Renal cortical epithelial cell (primary cell): ENCODE results near the gene RNF2. TPM values are rescaled to one million over a fixed set of nuclear protein-coding genes. Genes with fewer than 3 reads are reported as not detected.
"Not testable (repeated sequence)": the region's sequence is repeated elsewhere in the genome, so short reads cannot be mapped to it uniquely, and the experiment has no call there.

Experiments
- DNase-seq: peaks from one replicate; pipeline ENCODE4 v3.0.0-alpha.2; 2011; ENCODE audit warnings: low read depth
- total RNA-seq: library from RNA; depleted of rRNA; stranded (reverse); fragments of >200 nt; gene quantifications from 2 replicates; pipeline ENCODE4 v1.2.3, GENCODE V29; 2014

Gene RNF2
- total RNA-seq = 31.3 and 80.4 TPM in 2 replicates

GRCh38 chr1:185044981-185045813, at the start of gene RNF2:
RNF2 (plus strand) TSS chr1:185045558; CDS start chr1:185087554, 41,996 bp downstream.
- peak; percentile 43 for DNase-seq

- not testable (repeated sequence) for DNase-seq
These were observed 45.4 kb upstream of the RNF2 start for GRCh38 chr1:184999974-185000373.

- DNase-seq = not testable (repeated sequence)
These were observed 44.0 kb upstream of the RNF2 start for GRCh38 chr1:185001312-185001880.

- no peak for DNase-seq
These were observed 36.5 kb upstream of the RNF2 start for GRCh38 chr1:185008838-185009237.

GRCh38 chr1:185010361-185010760, 35.0 kb upstream of the RNF2 start:
- DNase-seq = no peak

GRCh38 chr1:185014941-185015340, 30.4 kb upstream of the RNF2 start:
- no peak for DNase-seq

- no peak for DNase-seq
These were observed 29.7 kb upstream of the RNF2 start for GRCh38 chr1:185015631-185016030.

GRCh38 chr1:185016880-185017279, 28.5 kb upstream of the RNF2 start:
- peak; percentile 54 for DNase-seq

- DNase-seq = peak; percentile 99
These were observed 28.0 kb upstream of the RNF2 start for GRCh38 chr1:185017338-185017737.

- DNase-seq = peak; percentile 1
These were observed 27.4 kb upstream of the RNF2 start for GRCh38 chr1:185017966-185018365.

- no peak for DNase-seq
These were observed 18.0 kb upstream of the RNF2 start for GRCh38 chr1:185027252-185027882.

- no peak for DNase-seq
These were observed 11.7 kb upstream of the RNF2 start for GRCh38 chr1:185033686-185034085.

- DNase-seq = no peak
These were observed 10.1 kb upstream of the RNF2 start for GRCh38 chr1:185035258-185035657.

GRCh38 chr1:185038813-185039376, 6.5 kb upstream of the RNF2 start:
- no peak for DNase-seq

- no peak for DNase-seq
These were observed 5.5 kb upstream of the RNF2 start for GRCh38 chr1:185039726-185040407.

- no peak for DNase-seq
These were observed 5.0 kb upstream of the RNF2 start for GRCh38 chr1:185040408-185040735.

- no peak for DNase-seq
These were observed 3.6 kb upstream of the RNF2 start for GRCh38 chr1:185041742-185042141.

GRCh38 chr1:185042737-185043136, 2.6 kb upstream of the RNF2 start:
- no peak for DNase-seq

- DNase-seq = no peak
These were observed 971 bp upstream of the RNF2 start for GRCh38 chr1:185044387-185044786.

GRCh38 chr1:185045814-185046492, 595 bp downstream of the RNF2 start:
- DNase-seq = peak; percentile 16

GRCh38 chr1:185046668-185047067, 1.3 kb downstream of the RNF2 start:
- no peak for DNase-seq

GRCh38 chr1:185049670-185050069, 4.3 kb downstream of the RNF2 start:
- DNase-seq = no peak
